GM12891 (cell line): ENCODE data around the gene CD300LF.

Experiments
- POLR2A ChIP-seq: IDR thresholded peaks from 2 replicates; pipeline ENCODE4 v1.6.1; 2011; ENCODE audit warnings: low read depth, low read length, control low read depth
- POLR2AphosphoS5 ChIP-seq: IDR thresholded peaks from 2 replicates; pipeline ENCODE4 v1.6.1; 2011; ENCODE audit warnings: low read depth, low read length, control low read depth

- TF ChIP-seq POLR2AphosphoS5 (no peak), POLR2A (no peak)
These were observed 24.8 kb upstream of the CD300LF start for GRCh38 chr17:74737299-74738050.
